GM21390 (cell line): Measurements from ENCODE around the gene COL6A3.
"Not testable (repeated sequence)": the region's sequence is repeated elsewhere in the genome, so short reads cannot be mapped to it uniquely, and the experiment has no call there.

Experiments
- ATAC-seq: cut with Tn5 transposase; IDR thresholded peaks from one replicate; pipeline ENCODE4 v1.9.1; 2021; ENCODE audit not compliant: unreplicated experiment

The COL6A3 gene

GRCh38 chr2:237412988-237413776 is 782 bp downstream of the COL6A3 start:
- ATAC-seq, result no peak

GRCh38 chr2:237412646-237412987 is 1.3 kb downstream of the COL6A3 start:
- no peak for ATAC-seq

- no peak for ATAC-seq
These were observed 2.1 kb downstream of the COL6A3 start for GRCh38 chr2:237411683-237412423.

- ATAC-seq, result no peak
These were observed 2.8 kb downstream of the COL6A3 start for GRCh38 chr2:237411092-237411601.

- ATAC-seq, result not testable (repeated sequence)
These were observed 4.7 kb downstream of the COL6A3 start for GRCh38 chr2:237409263-237409662.

- no peak for ATAC-seq
These were observed 5.5 kb downstream of the COL6A3 start for GRCh38 chr2:237408335-237409000.

GRCh38 chr2:237407700-237408099 is 6.3 kb downstream of the COL6A3 start:
- ATAC-seq, result no peak

GRCh38 chr2:237406371-237406895 is 7.5 kb downstream of the COL6A3 start:
- ATAC-seq, result no peak

- no peak for ATAC-seq
These were observed 8.4 kb downstream of the COL6A3 start for GRCh38 chr2:237405605-237406004.

GRCh38 chr2:237405006-237405559 is 8.9 kb downstream of the COL6A3 start:
- no peak for ATAC-seq

DNA sequence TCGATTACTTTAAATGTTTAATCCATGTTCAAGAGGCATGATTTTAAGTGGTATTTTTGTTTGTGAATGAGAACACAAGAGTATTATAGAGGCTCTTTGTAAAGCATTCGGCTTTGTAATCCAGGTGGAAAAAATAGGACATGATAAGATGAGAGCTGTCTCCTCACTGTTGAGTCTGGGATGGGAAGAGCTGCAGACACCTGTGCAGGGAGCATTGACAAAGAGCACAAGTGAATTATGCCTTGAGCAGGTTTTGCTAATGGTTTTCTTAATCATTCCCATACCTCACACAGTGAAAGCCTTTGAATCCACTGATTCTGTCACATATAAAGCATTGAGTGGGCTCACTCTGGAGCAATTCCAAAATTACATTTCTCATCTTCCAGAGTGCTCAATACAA is 9.6 kb downstream of the COL6A3 start:
- no peak for ATAC-seq

DNA sequence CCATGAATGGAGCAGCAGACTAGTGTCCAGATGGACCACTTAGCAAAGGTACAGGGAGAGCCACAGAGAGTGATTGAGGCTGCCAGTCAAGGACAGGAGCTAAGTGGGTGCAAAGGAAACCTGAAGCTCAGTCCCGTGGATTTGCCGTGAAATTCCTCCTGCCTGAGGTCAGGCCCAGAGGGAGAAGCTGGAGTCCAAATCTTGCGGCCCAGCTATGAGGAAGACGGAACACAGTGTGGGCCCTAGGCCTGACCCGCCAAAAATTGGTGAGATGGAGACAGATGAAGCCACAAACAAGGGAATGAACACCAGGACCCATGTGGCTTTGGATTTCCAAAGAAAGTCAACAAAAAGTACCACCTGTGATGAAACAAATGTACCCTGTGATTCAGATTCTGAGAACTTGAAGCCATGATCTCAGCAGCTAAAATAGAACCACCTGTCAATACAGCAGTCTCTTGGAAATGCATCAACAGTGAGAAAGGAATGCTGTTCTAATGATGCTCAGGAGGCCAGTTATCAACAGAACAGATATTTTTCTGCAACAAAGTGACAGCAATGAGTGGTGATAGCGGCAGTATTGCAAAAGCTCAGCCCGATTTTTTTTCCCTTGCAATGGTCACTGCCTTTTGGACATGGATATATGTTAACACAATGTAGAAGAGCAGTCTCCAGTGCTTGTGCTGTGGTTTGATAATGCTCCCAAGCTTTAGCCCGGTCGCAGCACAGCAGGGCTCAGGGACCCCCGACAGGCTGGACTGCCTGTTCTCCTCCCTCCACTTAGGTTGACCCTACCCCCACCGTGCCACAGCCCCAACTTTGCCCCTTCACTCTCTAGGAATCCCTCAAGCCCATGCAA is 10.7 kb downstream of the COL6A3 start:
- ATAC-seq, result no peak

DNA sequence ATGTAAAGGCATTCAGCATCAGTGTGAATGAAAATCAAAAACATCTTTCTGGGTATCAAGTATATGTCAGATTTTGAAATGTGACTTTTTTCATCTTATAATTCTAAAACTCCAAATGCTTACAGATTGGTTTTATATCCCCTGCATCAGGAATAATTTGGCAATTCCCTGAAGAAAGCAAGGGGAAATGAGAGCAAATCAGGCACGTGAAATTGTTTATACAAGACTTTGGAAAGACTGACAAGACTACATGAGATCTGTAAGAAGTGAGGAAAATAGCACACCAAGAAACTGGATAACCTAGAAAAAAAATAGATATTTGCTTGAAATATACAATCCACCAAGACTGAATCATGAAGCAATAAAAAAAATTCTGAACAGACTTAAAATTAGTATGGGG is 13.8 kb downstream of the COL6A3 start:
- ATAC-seq, result no peak

- ATAC-seq, result no peak
These were observed 16.9 kb downstream of the COL6A3 start for GRCh38 chr2:237397072-237397471.

- no peak for ATAC-seq
These were observed 20.4 kb downstream of the COL6A3 start for GRCh38 chr2:237393523-237393922.

DNA sequence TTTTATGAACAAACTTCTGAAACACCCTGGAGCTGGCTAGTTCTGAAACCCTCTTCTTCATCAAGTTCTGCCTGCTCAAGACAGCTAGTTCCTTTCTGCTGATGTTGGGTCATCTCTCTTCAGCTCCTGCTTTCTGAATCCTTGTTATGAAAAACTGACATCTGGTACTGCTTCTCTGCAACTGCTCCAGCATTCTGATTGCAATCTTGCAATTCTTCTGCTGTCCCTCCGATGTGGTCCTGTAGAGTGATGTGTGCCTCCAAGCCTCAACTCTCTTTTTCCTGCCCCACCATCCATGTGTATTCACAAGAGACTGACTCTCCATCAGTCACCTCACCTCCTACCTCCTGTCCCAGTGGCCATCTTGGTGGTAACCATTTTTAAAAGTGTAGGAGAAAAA is 21.8 kb downstream of the COL6A3 start:
- ATAC-seq, result no peak

- no peak for ATAC-seq
These were observed 22.8 kb downstream of the COL6A3 start for GRCh38 chr2:237391140-237391539.

DNA sequence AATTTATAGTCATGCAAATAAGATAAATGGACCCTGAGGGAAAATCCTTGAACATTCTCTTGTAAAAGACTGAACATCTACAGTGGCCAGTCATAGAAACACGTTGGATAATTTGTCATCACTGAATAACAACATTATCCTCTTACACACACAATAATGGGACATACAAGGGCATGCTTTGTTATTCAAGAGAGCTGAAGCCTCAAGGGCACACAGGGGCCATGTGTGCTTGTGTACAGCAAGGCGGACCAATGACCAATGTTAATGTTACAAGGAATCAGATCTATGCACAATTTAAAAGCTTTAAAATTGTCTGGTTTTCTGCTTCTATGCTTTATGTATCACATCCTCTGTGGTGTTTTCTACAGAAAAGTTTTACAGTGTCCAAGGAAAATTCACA is 23.7 kb downstream of the COL6A3 start:
- ATAC-seq, result no peak

GRCh38 chr2:237389831-237390230 is 24.1 kb downstream of the COL6A3 start:
- no peak for ATAC-seq

DNA sequence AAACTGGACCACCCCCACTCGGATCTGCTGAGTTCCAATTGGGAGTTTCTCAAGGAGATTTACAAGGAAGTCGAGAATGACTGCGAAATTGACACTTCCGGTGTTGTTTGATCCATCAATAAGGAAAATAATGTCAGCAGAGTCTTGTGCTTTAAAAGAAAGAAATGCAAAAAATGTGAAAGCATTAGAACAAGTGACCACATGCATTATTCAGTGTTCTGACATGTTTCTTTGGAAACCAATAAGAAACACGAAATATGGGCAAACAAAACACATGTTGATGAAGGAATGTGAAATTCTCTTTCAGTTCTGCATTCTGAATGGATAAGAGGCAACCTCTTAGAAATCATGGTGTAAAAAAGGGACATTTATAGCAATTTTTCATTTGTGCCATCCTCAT is 25.9 kb downstream of the COL6A3 start:
- ATAC-seq, result no peak
